Ovary (tissue), 9 donors: ENCODE results near the gene TBC1D14. TPM values are rescaled to one million over a fixed set of nuclear protein-coding genes. Genes with fewer than 3 reads are reported as not detected.
"Not testable (repeated sequence)": the region's sequence is repeated elsewhere in the genome, so short reads cannot be mapped to it uniquely, and the experiment has no call there.

Experiments
- DNase-seq, 5 donors: peaks; one replicate each; pipeline ENCODE4 v3.0.0-alpha.2; 2019 to 2020
- H3K27ac ChIP-seq, 2 donors: fragments of 200-600 bp; one replicate each; pipeline versions ENCODE4 v1.5.1 to v1.8.0; 2019 to 2022
- H3K27me3 ChIP-seq: fragments of 200-600 bp; one replicate; pipeline ENCODE4 v1.8.0; 2022
- H3K36me3 ChIP-seq: fragments of 200-600 bp; sonication (generic); one replicate; pipeline ENCODE4 v1.5.1; 2019
- H3K4me1 ChIP-seq: one replicate; pipeline ENCODE4 v1.8.1; 2013; ENCODE audit warnings: mild to moderate bottlenecking, moderate library complexity; ENCODE audit not compliant: insufficient read depth
- H3K4me3 ChIP-seq: fragments of 200-600 bp; sonication (generic); one replicate; pipeline ENCODE4 v1.5.1; 2017
- H3K9me3 ChIP-seq, 2 donors: fragments of 200-600 bp in 1 of 2; sonication (generic) in 1 of 2; one replicate each; pipeline versions ENCODE4 v1.5.1 to v1.8.1; 2013 to 2019; ENCODE audit warnings: mild to moderate bottlenecking in 1 of 2, moderate library complexity in 1 of 2
- CTCF ChIP-seq, 3 donors: fragments of 450-650 bp in 2 of 3; fragments of 200-600 bp in 1 of 3; IDR thresholded peaks; one replicate each; pipeline versions ENCODE4 v1.5.1 to v1.8.0; 2016 to 2022; ENCODE audit warnings: antibody characterized with exemption in 3 of 3, mild to moderate bottlenecking in 1 of 3
- EP300 ChIP-seq: sonication (generic); formaldehyde crosslinking; IDR thresholded peaks from one replicate; pipeline ENCODE4 v1.6.1; 2017; ENCODE audit warnings: antibody characterized with exemption
- POLR2A ChIP-seq: fragments of 450-650 bp; IDR thresholded peaks from one replicate; pipeline ENCODE4 v1.6.1; 2017; ENCODE audit warnings: antibody characterized with exemption, mild to moderate bottlenecking, moderate library complexity
- WGBS, 3 donors: extraction: QIAGEN DNeasy Blood & Tissue Kit in 1 of 3; methylation state at CpG; one replicate each; pipeline versions ENCODE4 v1.1.5 to v1.1.7; 2013 to 2017; 5-methylcytosine and 5-hydroxymethylcytosine counted together
- intact Hi-C, 4 donors: fragments of 100-400 bp; cut with DNase I; formaldehyde crosslinking; loops; one replicate each; pipeline versions ENCODE4 v1.11.0 to v1.15.1; 2022 to 2023
- polyA plus RNA-seq, 2 donors: library from polyadenylated mRNA; stranded (reverse); fragments of 200-250 nt in 1 of 2; fragments of 350-450 nt in 1 of 2; fragmentation: Illumina TruSeq in 1 of 2; extraction: RNeasy Lipid Tissue Mini Kit (QIAGEN cat#74804) in 1 of 2; gene quantifications; one replicate each; pipeline ENCODE4 v1.2.3, GENCODE V29; 2013 to 2014
- total RNA-seq, 7 donors: library from RNA; depleted of rRNA in 2 of 7; stranded (reverse); fragments of >200 nt in 2 of 7; fragmentation: NEBNext Ultra II Directional in 3 of 7; extraction: Animal tissue kit (Norgen Biotek cat#: 25700) in 3 of 7; gene quantifications; one replicate each; pipeline versions ENCODE4 v1.1.0 to v1.2.4, GENCODE V29; 2016 to 2023
- donor health status: DM: no; HTN: no; CAD: no; lungs with moderate emphysema.
- donor health status: DM: no; HTN: no; CAD: no.
- donor health status: Bipolar disorder and iron deficiency.
- donor health status: DM: yes; HTN: yes; CAD: no.
- donor health status: DM: no; HTN: no; CAD: no.
- donor health status: DM: yes; HTN: yes; CAD: no.

Gene TBC1D14
- total and polyA plus RNA-seq, 9 donors, result 19.9 to 40.0 (median 34.4) TPM

GRCh38 chr4:6905516-6906445 lies 3.8 kb upstream of the TBC1D14 start:
- peak in 1 of 5 donors; percentile 25 for DNase-seq
- Histone ChIP-seq H3K36me3 (no peaks in the 10 kb centered on the region), H3K4me3 (no peak overlapping the region), H3K4me1 (peaks cover 8% of the 10 kb centered on the region), H3K27me3 (no peaks in the 10 kb centered on the region), H3K9me3 (no peaks in the 10 kb centered on the region), H3K27ac (no peak overlapping the region)
- intact Hi-C loops, result no loop called here
- TF ChIP-seq CTCF (IDR thresholded peaks at IDR 0.05) (no peak), POLR2A (no peak), EP300 (no peak)
- WGBS, 3 donors, result 85 to 91% (median 86%) methylated on average over 13 of the region's 13 CpGs

GRCh38 chr4:6906486-6906885 lies 3.1 kb upstream of the TBC1D14 start:
- H3K27ac ChIP-seq, H3K36me3 ChIP-seq, H3K4me3 ChIP-seq, DNase-seq, H3K9me3 ChIP-seq, H3K27me3 ChIP-seq, intact Hi-C loops: not testable (repeated sequence)
- H3K4me1 ChIP-seq, result peaks cover 10% of the 10 kb centered on the region
- 81 to 93% (median 87%) methylated on average over 6 of the region's 6 CpGs for WGBS, 3 donors

GRCh38 chr4:6907658-6908191 lies 1.9 kb upstream of the TBC1D14 start:
- peaks cover 10% of the 10 kb centered on the region for H3K4me1 ChIP-seq
- no peak overlapping the region for H3K27ac ChIP-seq
- WGBS, 3 donors, result 25 to 37% (median 34%) methylated on average over 22 of the region's 22 CpGs
- TF ChIP-seq POLR2A (no peak), CTCF (IDR thresholded peaks at IDR 0.05) (peak in 2 of 3 donors; percentile 9 to 24)
- intact Hi-C loops, result no loop called here
- no peaks in the 10 kb centered on the region for H3K36me3 ChIP-seq
- DNase-seq, result peak in 3 of 5 donors; percentile 38 to 63 (median 49)
- H3K4me3 ChIP-seq, result no peak overlapping the region
- H3K27me3 ChIP-seq, result no peaks in the 10 kb centered on the region
- H3K9me3 ChIP-seq, result no peaks in the 10 kb centered on the region

GRCh38 chr4:6908432-6909112 lies 1.1 kb upstream of the TBC1D14 start:
- intact Hi-C loops, result no loop called here
- Histone ChIP-seq H3K36me3 (no peaks in the 10 kb centered on the region), H3K9me3 (no peaks in the 10 kb centered on the region), H3K27ac (peak overlapping the region in 1 of 2 donors; percentile 99), H3K4me1 (peaks cover 10% of the 10 kb centered on the region), H3K27me3 (no peaks in the 10 kb centered on the region), H3K4me3 (peak overlapping the region; percentile 84)
- 15 to 22% (median 19%) methylated on average over 15 of the region's 15 CpGs for WGBS, 3 donors
- TF ChIP-seq EP300 (no peak), POLR2A (no peak), CTCF (IDR thresholded peaks at IDR 0.05) (no peak)
- DNase-seq, result peak in 1 of 5 donors; percentile 33
